ENCODE data around the gene FFAR2.

The FFAR2 gene

GRCh38 chr19:35488677-35489076, 40.6 kb downstream of the FFAR2 start:
- DNase-seq (ENCODE audit: low spot score) = no peak

- DNase-seq (ENCODE audit: low spot score) = no peak
Measured at GRCh38 chr19:35490364-35490763, 42.3 kb downstream of the FFAR2 start, which contains the start of gene KRTDAP. Gene KRTDAP (minus strand): TSS chr19:35490464. CDS start chr19:35490442, 22 bp downstream.

- DNase-seq (ENCODE audit: low spot score) = no peak
Measured at GRCh38 chr19:35491836-35492360, 43.8 kb downstream of the FFAR2 start.

- DNase-seq (ENCODE audit: low spot score) = no peak
Measured at GRCh38 chr19:35493971-35494370, 45.9 kb downstream of the FFAR2 start.

- peak; percentile 89 for DNase-seq (ENCODE audit: low spot score)
Measured at GRCh38 chr19:35495107-35496064, 47.3 kb downstream of the FFAR2 start.

GRCh38 chr19:35497406-35497805, 49.3 kb downstream of the FFAR2 start:
- DNase-seq (ENCODE audit: low spot score) = no peak

- DNase-seq (ENCODE audit: low spot score) = no peak
Measured at GRCh38 chr19:35498220-35498619, 50.2 kb downstream of the FFAR2 start.

GRCh38 chr19:35498984-35499527, 51.0 kb downstream of the FFAR2 start:
- DNase-seq (ENCODE audit: low spot score) = no peak

GRCh38 chr19:35500611-35501010, 52.6 kb downstream of the FFAR2 start:
- no peak for DNase-seq (ENCODE audit: low spot score)
